ENCODE measurements around the gene PARS2.

Gene PARS2

DNA sequence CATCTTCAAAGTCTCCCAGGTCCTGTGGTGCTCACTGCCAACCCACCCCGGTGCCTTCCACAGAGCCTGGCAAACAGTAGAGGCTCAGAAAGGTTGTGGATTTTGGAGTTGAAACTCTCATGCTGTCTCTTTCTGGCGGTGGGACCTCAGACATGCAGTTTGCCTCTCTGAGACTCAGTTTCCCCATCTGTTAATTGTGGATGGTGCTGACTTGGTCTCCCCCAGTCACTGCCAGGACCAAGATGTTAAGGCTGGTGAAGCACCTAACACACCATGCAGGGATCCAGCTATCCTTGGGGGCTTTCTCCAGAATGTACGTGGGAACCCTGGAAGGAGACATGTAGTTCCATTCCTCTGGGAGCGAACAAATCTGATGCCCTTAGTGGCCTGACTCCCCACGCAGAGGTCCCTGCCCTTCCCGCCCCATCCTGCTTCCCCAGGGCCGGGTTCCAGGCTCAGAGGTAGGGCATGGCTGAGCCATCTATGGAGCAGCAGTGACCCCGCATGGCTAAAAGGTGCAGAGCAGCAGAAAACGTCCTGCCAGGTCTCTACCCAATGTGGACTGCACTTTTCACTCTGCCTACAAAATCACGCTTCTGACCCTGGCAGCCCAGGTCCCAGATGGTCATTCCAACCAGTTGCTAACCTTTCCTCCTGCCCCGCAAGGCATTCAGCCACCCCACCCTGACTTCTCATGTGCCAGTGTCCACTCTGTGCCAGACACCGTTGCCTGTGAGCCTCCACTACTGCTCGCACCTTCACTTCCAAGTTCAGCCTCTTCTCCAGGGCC lies 46.0 kb upstream of the PARS2 start:
- TF ChIP-seq, protein P1, sequence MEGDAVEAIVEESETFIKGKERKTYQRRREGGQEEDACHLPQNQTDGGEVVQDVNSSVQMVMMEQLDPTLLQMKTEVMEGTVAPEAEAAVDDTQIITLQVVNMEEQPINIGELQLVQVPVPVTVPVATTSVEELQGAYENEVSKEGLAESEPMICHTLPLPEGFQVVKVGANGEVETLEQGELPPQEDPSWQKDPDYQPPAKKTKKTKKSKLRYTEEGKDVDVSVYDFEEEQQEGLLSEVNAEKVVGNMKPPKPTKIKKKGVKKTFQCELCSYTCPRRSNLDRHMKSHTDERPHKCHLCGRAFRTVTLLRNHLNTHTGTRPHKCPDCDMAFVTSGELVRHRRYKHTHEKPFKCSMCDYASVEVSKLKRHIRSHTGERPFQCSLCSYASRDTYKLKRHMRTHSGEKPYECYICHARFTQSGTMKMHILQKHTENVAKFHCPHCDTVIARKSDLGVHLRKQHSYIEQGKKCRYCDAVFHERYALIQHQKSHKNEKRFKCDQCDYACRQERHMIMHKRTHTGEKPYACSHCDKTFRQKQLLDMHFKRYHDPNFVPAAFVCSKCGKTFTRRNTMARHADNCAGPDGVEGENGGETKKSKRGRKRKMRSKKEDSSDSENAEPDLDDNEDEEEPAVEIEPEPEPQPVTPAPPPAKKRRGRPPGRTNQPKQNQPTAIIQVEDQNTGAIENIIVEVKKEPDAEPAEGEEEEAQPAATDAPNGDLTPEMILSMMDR (IDR thresholded peaks at IDR 0.05; ENCODE audit: control insufficient read depth, insufficient read depth, low read depth, low read length, missing control alignments) = peak; percentile 91
- H3K4me3 ChIP-seq (ENCODE audit: control insufficient read depth, low read depth, low read length) = no peak overlapping the region
- DNase-seq (ENCODE audit: low read depth) = no peak

DNA sequence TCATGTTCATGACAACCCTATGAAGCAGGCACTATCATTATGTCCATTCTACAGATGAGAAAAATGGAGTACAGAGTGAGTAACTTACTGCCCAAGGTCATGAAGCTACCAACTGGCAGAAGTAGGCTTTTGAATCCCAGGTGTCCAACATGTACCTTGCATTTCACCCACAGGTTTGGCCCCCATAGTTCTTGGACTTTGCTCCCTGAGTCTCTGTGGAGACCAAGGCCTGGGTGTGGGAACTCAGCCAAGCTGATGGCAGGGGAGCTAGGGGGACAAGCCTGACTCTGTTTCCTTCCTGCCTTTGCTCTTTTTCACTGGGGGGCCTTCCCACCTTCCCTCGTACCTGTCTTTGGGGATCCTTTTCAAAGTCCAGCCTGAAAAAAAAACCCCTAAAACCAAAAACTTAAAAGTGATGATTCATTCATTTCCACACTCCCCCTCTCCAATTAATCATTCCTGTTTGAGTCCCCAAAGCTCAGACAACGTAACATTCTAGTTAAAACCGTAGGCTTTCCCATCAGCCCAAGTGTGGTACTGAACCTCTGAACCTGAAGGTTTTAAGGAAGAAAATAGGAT lies 45.3 kb upstream of the PARS2 start:
- no peak overlapping the region for H3K4me3 ChIP-seq (ENCODE audit: control insufficient read depth, low read depth, low read length)
- TF ChIP-seq, protein P1 (IDR thresholded peaks at IDR 0.05; ENCODE audit: control insufficient read depth, insufficient read depth, low read depth, low read length, missing control alignments) = no peak
- no peak for DNase-seq (ENCODE audit: low read depth)

DNA sequence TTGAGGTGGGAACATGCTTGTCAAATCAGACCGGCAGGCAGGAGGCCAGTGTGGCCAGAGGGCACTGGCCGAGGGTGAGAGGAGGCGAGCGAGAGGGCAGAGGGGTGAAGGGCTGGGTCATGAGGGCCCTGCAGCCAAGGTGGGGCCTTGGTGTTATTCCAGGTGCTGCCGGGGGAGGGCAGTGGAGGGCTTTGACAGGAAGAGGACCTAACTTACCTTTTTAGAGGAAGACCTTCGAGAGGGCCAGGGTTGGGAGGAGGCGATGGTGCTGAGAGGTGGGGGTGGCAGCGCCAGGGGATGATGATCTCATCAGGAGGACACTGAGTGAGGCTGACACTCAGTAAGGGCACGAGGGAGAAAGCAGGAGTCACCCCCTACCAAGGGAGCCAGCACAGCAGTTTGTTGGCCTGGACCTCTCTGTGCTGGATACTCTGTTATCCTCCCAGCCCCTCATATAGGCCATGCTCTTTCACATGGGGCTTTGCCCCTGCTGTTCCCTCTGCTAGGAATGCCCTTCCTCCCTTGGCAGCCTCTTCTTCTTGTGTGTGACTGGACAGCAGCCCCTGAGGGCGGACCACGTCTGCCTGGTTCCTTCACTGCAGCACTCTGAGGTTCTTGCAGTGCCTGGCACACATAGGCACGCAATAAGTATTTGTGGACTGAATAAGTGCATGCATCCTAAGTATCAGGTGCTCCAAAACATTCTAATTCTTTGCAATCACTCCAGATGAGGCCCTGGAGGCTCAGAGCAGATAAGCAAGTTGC lies 44.3 kb upstream of the PARS2 start:
- TF ChIP-seq, protein P1 (IDR thresholded peaks at IDR 0.05; ENCODE audit: control insufficient read depth, insufficient read depth, low read depth, low read length, missing control alignments) = peak; percentile 30
- no peak overlapping the region for H3K4me3 ChIP-seq (ENCODE audit: control insufficient read depth, low read depth, low read length)
- DNase-seq (ENCODE audit: low read depth) = no peak

DNA sequence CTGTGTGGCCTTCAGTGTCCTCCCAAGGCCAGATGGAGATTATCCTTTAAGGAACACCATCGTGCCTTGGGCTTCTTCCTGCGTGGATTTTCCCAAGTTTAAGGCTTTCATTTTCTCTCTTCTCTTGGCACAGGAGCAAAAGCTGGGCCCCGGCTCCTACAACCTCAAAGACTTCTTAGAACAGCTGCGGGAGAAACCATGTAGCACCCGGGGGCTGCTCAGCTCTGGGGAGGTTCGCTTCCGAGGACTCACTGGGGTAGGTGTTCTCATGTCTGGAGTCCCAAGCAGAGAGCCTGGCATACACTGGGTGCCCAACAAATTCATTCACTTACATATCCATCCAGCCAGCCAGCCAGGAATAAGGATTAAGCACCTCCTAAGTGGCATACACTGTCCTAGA lies 43.4 kb upstream of the PARS2 start:
- no peak for DNase-seq (ENCODE audit: low read depth)
- H3K4me3 ChIP-seq (ENCODE audit: control insufficient read depth, low read depth, low read length) = no peak overlapping the region
- TF ChIP-seq, protein P1 (IDR thresholded peaks at IDR 0.05; ENCODE audit: control insufficient read depth, insufficient read depth, low read depth, low read length, missing control alignments) = no peak

DNA sequence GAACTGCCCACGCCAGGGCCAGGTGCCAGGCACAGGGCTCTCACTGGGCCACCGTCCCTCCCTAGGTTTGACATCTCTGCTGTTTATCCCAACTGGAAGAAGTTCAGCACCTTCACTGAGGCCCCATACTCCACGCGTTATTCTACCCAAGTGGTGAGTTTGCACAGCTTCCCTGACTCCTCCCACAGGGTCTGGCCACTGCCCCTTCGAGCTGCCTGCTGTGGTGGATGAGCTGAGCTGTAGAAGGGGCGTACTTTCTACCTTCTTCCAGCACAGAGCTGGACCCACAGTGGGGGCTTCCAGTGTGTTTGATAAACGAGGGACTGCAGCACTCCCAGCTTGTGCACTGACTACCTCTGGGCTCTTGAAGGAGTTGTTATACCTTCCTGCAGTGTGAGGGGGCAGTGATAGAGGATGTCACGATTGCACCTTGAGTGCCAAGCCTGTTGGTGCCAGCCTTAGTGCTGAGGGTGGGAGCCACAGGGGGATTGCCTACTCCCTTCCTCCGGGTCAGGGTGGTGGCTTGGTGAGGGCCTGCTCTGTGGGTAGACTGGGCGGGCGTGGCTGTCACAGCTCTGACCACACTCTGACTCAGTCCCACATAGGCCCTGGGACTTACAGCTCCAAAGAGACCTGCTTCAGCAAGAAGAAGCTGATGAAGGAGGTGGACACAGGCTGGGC lies 42.7 kb upstream of the PARS2 start:
- TF ChIP-seq, protein P1 (IDR thresholded peaks at IDR 0.05; ENCODE audit: control insufficient read depth, insufficient read depth, low read depth, low read length, missing control alignments) = no peak
- DNase-seq (ENCODE audit: low read depth) = no peak
- no peak overlapping the region for H3K4me3 ChIP-seq (ENCODE audit: control insufficient read depth, low read depth, low read length)

DNA sequence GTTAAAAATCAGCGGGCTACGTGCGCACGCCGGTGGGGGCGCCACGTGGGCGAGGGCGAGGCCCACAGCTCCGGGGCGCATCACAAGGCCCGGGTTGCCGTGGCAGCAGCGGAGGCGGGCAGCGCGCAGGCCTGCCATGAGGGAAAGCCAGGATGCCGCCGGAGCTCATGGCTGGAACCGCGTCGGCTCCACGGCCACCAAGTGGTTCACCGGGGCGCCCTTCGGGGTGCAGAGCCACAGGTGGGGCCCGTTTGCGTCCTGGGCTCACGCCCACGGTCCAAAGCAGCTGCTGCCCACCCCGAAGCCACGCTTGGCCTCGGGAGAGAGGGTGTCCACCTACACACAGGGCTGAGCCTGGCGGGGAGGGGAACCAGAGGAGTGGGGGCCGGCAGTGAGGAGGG lies 41.7 kb upstream of the PARS2 start:
- no peak overlapping the region for H3K4me3 ChIP-seq (ENCODE audit: control insufficient read depth, low read depth, low read length)
- TF ChIP-seq, protein P1 (IDR thresholded peaks at IDR 0.05; ENCODE audit: control insufficient read depth, insufficient read depth, low read depth, low read length, missing control alignments) = no peak
- DNase-seq (ENCODE audit: low read depth) = no peak
